ENCODE results near the gene BNC2.

GRCh38 chr9:16659096-16659495, 211.4 kb downstream of the BNC2 start:
- TF ChIP-seq DZIP1 (CRISPR knock-in tag; IDR thresholded peaks at IDR 0.05), result no peak
- TF ChIP-seq ELF4 (CRISPR knock-in tag; IDR thresholded peaks at IDR 0.05; ENCODE audit: borderline replicate concordance), result no peak
- TF ChIP-seq HOXA5 (CRISPR knock-in tag; IDR thresholded peaks at IDR 0.05), result no peak
